Measurements from ENCODE around the gene ADRA2C. TPM values are rescaled to one million over a fixed set of nuclear protein-coding genes. Genes with fewer than 3 reads are reported as not detected.
A peak's percentile ranks its signal among the peaks of the same experiment; 100 is the strongest.

Gene ADRA2C
- total and polyA plus RNA-seq, 2 of the 13 experiments (the other 11 are each of a cell fraction or from before 2014, with no cell fraction given): 15.4 to 69.7 TPM

DNA sequence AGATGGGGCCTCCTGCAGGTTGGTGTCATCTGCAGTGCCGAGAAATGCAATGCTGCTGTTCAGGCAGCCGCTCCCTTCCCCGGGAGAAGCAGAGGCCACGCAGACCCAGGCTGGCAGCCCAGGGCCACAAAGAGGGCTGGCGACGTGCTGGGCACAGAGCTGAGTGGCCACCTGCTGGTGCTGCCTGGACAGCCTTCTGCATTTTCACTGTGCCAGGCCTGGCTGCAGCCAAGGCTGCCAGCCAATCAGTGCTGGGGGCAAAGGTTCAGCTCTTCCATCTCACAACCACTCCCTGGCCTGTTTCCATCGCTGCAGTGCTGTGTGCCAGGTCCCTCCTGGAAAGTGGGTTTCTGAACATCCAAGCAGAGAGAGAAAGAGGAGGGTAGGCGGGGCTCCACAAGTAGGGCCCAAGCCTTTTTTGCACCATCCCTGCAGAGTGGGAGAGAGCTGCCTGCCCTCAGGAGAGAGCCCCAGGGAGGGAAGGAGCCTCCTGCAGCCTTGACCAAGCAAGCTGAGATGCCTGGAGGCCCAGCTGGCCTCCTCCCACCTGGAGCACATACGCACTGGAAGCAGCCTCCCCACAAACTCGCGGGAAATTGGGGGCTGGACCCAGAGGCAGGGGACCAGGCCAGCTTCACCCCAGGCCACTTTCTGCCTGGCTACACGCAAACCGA lies 20.1 kb downstream of the ADRA2C start:
- Histone ChIP-seq H3K36me3 (replicated peaks in 1 of 2; ENCODE audit: control insufficient read depth in 1 of 2, insufficient read depth in 2 of 2, low read length in 2 of 2) (no peaks in the 10 kb centered on the region), H3K27ac (ENCODE audit: extremely low read length, insufficient read depth, low read length) (no peak overlapping the region), H2AFZ (ENCODE audit: low read length) (no peak overlapping the region), H3K79me2 (ENCODE audit: insufficient read depth, low read length) (no peaks in the 10 kb centered on the region), H3K9ac (ENCODE audit: insufficient read depth, low read depth, low read length) (no peak overlapping the region), H3K4me2 (ENCODE audit: low read depth, low read length) (no peak overlapping the region), H3K27me3 (ENCODE audit: control insufficient read depth in 1 of 2, insufficient read depth in 2 of 2, low read length in 2 of 2) (peaks cover 6 to 11% of the 10 kb centered on the region in 2 experiments; a peak in 3 of 5 replicates), H3K4me3 (replicated peaks in 1 of 3; ENCODE audit: insufficient read depth in 1 of 3, low read depth in 2 of 3, low read length in 3 of 3) (no peak overlapping the region), H4K20me1 (ENCODE audit: insufficient read depth, low read length) (no peaks in the 10 kb centered on the region), H3K4me1 (ENCODE audit: insufficient read depth, low read length) (peaks cover 73% of the 10 kb centered on the region), H3K9me3 (ENCODE audit: low read length) (no peaks in the 10 kb centered on the region)
- 70% methylated on average over 5 of the region's 13 CpGs for WGBS (ENCODE audit: low lambda C conversion rate)
- BruUV-seq (replicated peaks): no TSS peak
- DNase-seq (ENCODE audit: low spot score): peak; percentile 59
- peak; percentile 35 for ATAC-seq
- intact Hi-C loops (cut with micrococcal nuclease; ENCODE audit: unreplicated experiment) (no loop called here), in situ Hi-C loops (cut with HindIII; ENCODE audit: extremely low pct_ligation_motif_present, low pct_unique_long_range_greater_than_20kb) (loop anchor here (5.0 kb wide), 1 partner anchor 86 kb away; no protein-coding TSS in a partner anchor)
- ChIA-PET CTCF (ENCODE audit: low intra/inter-chr PET ratio, low total read pairs) (no interaction called here), POLR2A (interaction anchor here (1.2 to 8.2 kb wide), 6 partner anchors 17 to 94 kb away, joined by 3 to 88 read pairs (median 18); partner anchors contain the start of gene ADRA2C)
- FAIRE-seq: no peak
- TF ChIP-seq ZNF12 (CRISPR knock-in tag; IDR thresholded peaks at IDR 0.05) (no peak), ZFY (CRISPR knock-in tag; IDR thresholded peaks at IDR 0.05) (peak; percentile 33; the same call in 1 of the 2 replicates), ZFX (CRISPR knock-in tag; IDR thresholded peaks at IDR 0.05; ENCODE audit: low read depth) (peak; percentile 35; the same call in 1 of the 2 replicates), PHF8 (CRISPR knock-in tag; IDR thresholded peaks at IDR 0.05) (peak; percentile 15; the same call in 1 of the 2 replicates), RBFOX2 (IDR thresholded peaks at IDR 0.05; ENCODE audit: low read depth, low read length) (peak; percentile 55; the same call in 1 of the 2 replicates), ZNF792 (CRISPR knock-in tag; IDR thresholded peaks at IDR 0.05) (no peak), KDM1A (CRISPR knock-in tag; IDR thresholded peaks at IDR 0.05) (no peak), SALL2 (CRISPR knock-in tag; IDR thresholded peaks at IDR 0.05) (no peak), RCOR2 (CRISPR knock-in tag; IDR thresholded peaks at IDR 0.05) (no peak), ATF7 (IDR thresholded peaks at IDR 0.05) (no peak), ATF7 (CRISPR knock-in tag; IDR thresholded peaks at IDR 0.05) (no peak), NFYB (CRISPR knock-in tag; IDR thresholded peaks at IDR 0.05) (peak; percentile 75), GPN1 (CRISPR knock-in tag; IDR thresholded peaks at IDR 0.05; ENCODE audit: borderline replicate concordance) (0 out of 2 replicates have a peak, but pooled peaks have one; percentile 66), NR2F6 (IDR thresholded peaks at IDR 0.05) (no peak), NR2F6 (CRISPR knock-in tag; IDR thresholded peaks at IDR 0.05) (no peak), BCL6 (CRISPR knock-in tag; IDR thresholded peaks at IDR 0.05) (peak; percentile 16; the same call in 1 of the 2 replicates), TAF15 (IDR thresholded peaks at IDR 0.05; ENCODE audit: low read depth, low read length, poor library complexity, severe bottlenecking) (no peak)
- TF ChIP-seq, protein P1, sequence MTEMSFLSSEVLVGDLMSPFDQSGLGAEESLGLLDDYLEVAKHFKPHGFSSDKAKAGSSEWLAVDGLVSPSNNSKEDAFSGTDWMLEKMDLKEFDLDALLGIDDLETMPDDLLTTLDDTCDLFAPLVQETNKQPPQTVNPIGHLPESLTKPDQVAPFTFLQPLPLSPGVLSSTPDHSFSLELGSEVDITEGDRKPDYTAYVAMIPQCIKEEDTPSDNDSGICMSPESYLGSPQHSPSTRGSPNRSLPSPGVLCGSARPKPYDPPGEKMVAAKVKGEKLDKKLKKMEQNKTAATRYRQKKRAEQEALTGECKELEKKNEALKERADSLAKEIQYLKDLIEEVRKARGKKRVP (CRISPR knock-in tag; IDR thresholded peaks at IDR 0.05): no peak
- TF ChIP-seq, protein P2, sequence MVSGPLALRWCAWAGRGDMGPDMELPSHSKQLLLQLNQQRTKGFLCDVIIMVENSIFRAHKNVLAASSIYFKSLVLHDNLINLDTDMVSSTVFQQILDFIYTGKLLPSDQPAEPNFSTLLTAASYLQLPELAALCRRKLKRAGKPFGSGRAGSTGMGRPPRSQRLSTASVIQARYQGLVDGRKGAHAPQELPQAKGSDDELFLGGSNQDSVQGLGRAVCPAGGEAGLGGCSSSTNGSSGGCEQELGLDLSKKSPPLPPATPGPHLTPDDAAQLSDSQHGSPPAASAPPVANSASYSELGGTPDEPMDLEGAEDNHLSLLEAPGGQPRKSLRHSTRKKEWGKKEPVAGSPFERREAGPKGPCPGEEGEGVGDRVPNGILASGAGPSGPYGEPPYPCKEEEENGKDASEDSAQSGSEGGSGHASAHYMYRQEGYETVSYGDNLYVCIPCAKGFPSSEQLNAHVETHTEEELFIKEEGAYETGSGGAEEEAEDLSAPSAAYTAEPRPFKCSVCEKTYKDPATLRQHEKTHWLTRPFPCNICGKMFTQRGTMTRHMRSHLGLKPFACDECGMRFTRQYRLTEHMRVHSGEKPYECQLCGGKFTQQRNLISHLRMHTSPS (CRISPR knock-in tag; IDR thresholded peaks at IDR 0.05; ENCODE audit: low read depth): peak; percentile 94
- TF ChIP-seq, protein P3, sequence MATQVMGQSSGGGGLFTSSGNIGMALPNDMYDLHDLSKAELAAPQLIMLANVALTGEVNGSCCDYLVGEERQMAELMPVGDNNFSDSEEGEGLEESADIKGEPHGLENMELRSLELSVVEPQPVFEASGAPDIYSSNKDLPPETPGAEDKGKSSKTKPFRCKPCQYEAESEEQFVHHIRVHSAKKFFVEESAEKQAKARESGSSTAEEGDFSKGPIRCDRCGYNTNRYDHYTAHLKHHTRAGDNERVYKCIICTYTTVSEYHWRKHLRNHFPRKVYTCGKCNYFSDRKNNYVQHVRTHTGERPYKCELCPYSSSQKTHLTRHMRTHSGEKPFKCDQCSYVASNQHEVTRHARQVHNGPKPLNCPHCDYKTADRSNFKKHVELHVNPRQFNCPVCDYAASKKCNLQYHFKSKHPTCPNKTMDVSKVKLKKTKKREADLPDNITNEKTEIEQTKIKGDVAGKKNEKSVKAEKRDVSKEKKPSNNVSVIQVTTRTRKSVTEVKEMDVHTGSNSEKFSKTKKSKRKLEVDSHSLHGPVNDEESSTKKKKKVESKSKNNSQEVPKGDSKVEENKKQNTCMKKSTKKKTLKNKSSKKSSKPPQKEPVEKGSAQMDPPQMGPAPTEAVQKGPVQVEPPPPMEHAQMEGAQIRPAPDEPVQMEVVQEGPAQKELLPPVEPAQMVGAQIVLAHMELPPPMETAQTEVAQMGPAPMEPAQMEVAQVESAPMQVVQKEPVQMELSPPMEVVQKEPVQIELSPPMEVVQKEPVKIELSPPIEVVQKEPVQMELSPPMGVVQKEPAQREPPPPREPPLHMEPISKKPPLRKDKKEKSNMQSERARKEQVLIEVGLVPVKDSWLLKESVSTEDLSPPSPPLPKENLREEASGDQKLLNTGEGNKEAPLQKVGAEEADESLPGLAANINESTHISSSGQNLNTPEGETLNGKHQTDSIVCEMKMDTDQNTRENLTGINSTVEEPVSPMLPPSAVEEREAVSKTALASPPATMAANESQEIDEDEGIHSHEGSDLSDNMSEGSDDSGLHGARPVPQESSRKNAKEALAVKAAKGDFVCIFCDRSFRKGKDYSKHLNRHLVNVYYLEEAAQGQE (IDR thresholded peaks at IDR 0.05; ENCODE audit: borderline replicate concordance in 1 of 2, low read depth in 1 of 2, low read length in 2 of 2): no peak

All from HepG2 (cell line).